HG03558 (cell line): Measurements from ENCODE around the gene FOXQ1.

Experiments used
- ATAC-seq: cut with Tn5 transposase; IDR thresholded peaks from one replicate; pipeline ENCODE4 v1.9.1; 2021; ENCODE audit warnings: moderate number of reproducible peaks; ENCODE audit not compliant: unreplicated experiment; ENCODE audit errors: extremely low read depth

The FOXQ1 gene

GRCh38 chr6:1311400-1312202 lies at the start of gene FOXQ1:
Gene FOXQ1, plus strand, starts transcription at chr6:1312098. Its CDS starts 607 bp downstream, at chr6:1312705.
- ATAC-seq, result no peak

GRCh38 chr6:1262704-1263038 lies 49.2 kb upstream of the FOXQ1 start:
- ATAC-seq, result no peak

- ATAC-seq, result no peak
Measured at GRCh38 chr6:1263039-1263849, 48.7 kb upstream of the FOXQ1 start.

- ATAC-seq, result no peak
Measured at GRCh38 chr6:1263850-1264377, 48.0 kb upstream of the FOXQ1 start.

GRCh38 chr6:1264619-1265445 lies 47.1 kb upstream of the FOXQ1 start:
- no peak for ATAC-seq

- ATAC-seq, result no peak
Measured at GRCh38 chr6:1266686-1267056, 45.2 kb upstream of the FOXQ1 start.

GRCh38 chr6:1267057-1267732 lies 44.7 kb upstream of the FOXQ1 start:
- ATAC-seq, result no peak

GRCh38 chr6:1267790-1268762 lies 43.8 kb upstream of the FOXQ1 start:
- ATAC-seq, result no peak

- no peak for ATAC-seq
Measured at GRCh38 chr6:1271071-1271763, 40.7 kb upstream of the FOXQ1 start.

GRCh38 chr6:1278061-1278720 lies 33.7 kb upstream of the FOXQ1 start:
- ATAC-seq, result no peak

- no peak for ATAC-seq
Measured at GRCh38 chr6:1279065-1279464, 32.8 kb upstream of the FOXQ1 start.

- ATAC-seq, result no peak
Measured at GRCh38 chr6:1280666-1281300, 31.1 kb upstream of the FOXQ1 start.

GRCh38 chr6:1281746-1282145 lies 30.2 kb upstream of the FOXQ1 start:
- no peak for ATAC-seq

- no peak for ATAC-seq
Measured at GRCh38 chr6:1283501-1283900, 28.4 kb upstream of the FOXQ1 start.

GRCh38 chr6:1285556-1285955 lies 26.3 kb upstream of the FOXQ1 start:
- ATAC-seq, result no peak

- ATAC-seq, result no peak
Measured at GRCh38 chr6:1285956-1286355, 25.9 kb upstream of the FOXQ1 start.

GRCh38 chr6:1287103-1287591 lies 24.8 kb upstream of the FOXQ1 start:
- ATAC-seq, result no peak
